GM18951 (cell line): ENCODE measurements around the gene TROAP.

Source experiments
- POLR2A ChIP-seq: IDR thresholded peaks from 4 replicates; pipeline ENCODE4 v1.6.1; 2011; ENCODE audit warnings: mild to moderate bottlenecking; ENCODE audit not compliant: insufficient read length, insufficient read depth; ENCODE audit errors: extremely low read depth
- in situ Hi-C: fragments of 300-500 bp; cut with MboI; formaldehyde crosslinking; loops from one replicate; pipeline ENCODE4 v1.12.0; 2022; ENCODE audit warnings: low sequenced_read_pairs, mixed read lengths, inconsistent platforms; ENCODE audit not compliant: unreplicated experiment

The TROAP gene

GRCh38 chr12:49346659-49347310 is 23.7 kb downstream of the TROAP start, which contains the start of gene DNAJC22:
Gene DNAJC22, plus strand, starts transcription at chr12:49346888. Its CDS starts 1,985 bp downstream, at chr12:49348873.
- TF ChIP-seq POLR2A: no peak
- in situ Hi-C loops: no loop called here

- no peak for TF ChIP-seq POLR2A
- in situ Hi-C loops: no loop called here
Observed at GRCh38 chr12:49347311-49348193, 24.5 kb downstream of the TROAP start.

GRCh38 chr12:49348781-49349180 is 25.7 kb downstream of the TROAP start:
- in situ Hi-C loops: no loop called here
- no peak for TF ChIP-seq POLR2A

- in situ Hi-C loops: no loop called here
- TF ChIP-seq POLR2A: no peak
Observed at GRCh38 chr12:49349266-49349665, 26.2 kb downstream of the TROAP start.

GRCh38 chr12:49352351-49352750 is 29.3 kb downstream of the TROAP start:
- TF ChIP-seq POLR2A: no peak
- in situ Hi-C loops: no loop called here

GRCh38 chr12:49355913-49356312 is 32.9 kb downstream of the TROAP start:
- in situ Hi-C loops: no loop called here
- TF ChIP-seq POLR2A: no peak

GRCh38 chr12:49357103-49357678 is 34.1 kb downstream of the TROAP start:
- no peak for TF ChIP-seq POLR2A
- in situ Hi-C loops: no loop called here

- in situ Hi-C loops: no loop called here
- TF ChIP-seq POLR2A: no peak
Observed at GRCh38 chr12:49358483-49359141, 35.6 kb downstream of the TROAP start.

- TF ChIP-seq POLR2A: no peak
- in situ Hi-C loops: loop anchor here (5.0 kb wide), 1 partner anchor 158 kb away; no protein-coding TSS in a partner anchor
Observed at GRCh38 chr12:49359671-49360070, 36.6 kb downstream of the TROAP start.

GRCh38 chr12:49362077-49362476 is 39.0 kb downstream of the TROAP start:
- in situ Hi-C loops: loop anchor here (5.0 kb wide), 1 partner anchor 155 kb away; no protein-coding TSS in a partner anchor
- no peak for TF ChIP-seq POLR2A

GRCh38 chr12:49364989-49365388 is 41.9 kb downstream of the TROAP start:
- in situ Hi-C loops: loop anchor here (5.0 kb wide), 1 partner anchor 152 kb away; no protein-coding TSS in a partner anchor
- TF ChIP-seq POLR2A: no peak

- no peak for TF ChIP-seq POLR2A
- in situ Hi-C loops: no loop called here
Observed at GRCh38 chr12:49365542-49365941, 42.5 kb downstream of the TROAP start.
